GM19025 (cell line): Measurements from ENCODE around the gene OR1K1.
"Not testable (repeated sequence)": the region's sequence is repeated elsewhere in the genome, so short reads cannot be mapped to it uniquely, and the experiment has no call there.

ENCODE experiments used
- ATAC-seq: cut with Tn5 transposase; IDR thresholded peaks from one replicate; pipeline ENCODE4 v1.9.1; 2021; ENCODE audit warnings: mild to moderate bottlenecking, low read depth, moderate library complexity; ENCODE audit not compliant: unreplicated experiment

Gene OR1K1

GRCh38 chr9:122800066-122801060 lies at the start of gene OR1K1:
TSS of gene OR1K1 (plus strand) at chr9:122800123. CDS start at chr9:122800123, 0 bp downstream.
- ATAC-seq: no peak

- ATAC-seq: no peak
Measured at GRCh38 chr9:122754825-122755224, 45.1 kb upstream of the OR1K1 start.

- ATAC-seq: no peak
Measured at GRCh38 chr9:122767817-122768216, 32.1 kb upstream of the OR1K1 start.

- ATAC-seq: no peak
Measured at GRCh38 chr9:122777052-122777451, 22.9 kb upstream of the OR1K1 start.

GRCh38 chr9:122777935-122778627 lies 21.8 kb upstream of the OR1K1 start:
- no peak for ATAC-seq

GRCh38 chr9:122779181-122779580 lies 20.7 kb upstream of the OR1K1 start:
- ATAC-seq: no peak

- no peak for ATAC-seq
Measured at GRCh38 chr9:122780026-122780425, 19.9 kb upstream of the OR1K1 start.

GRCh38 chr9:122781671-122782070 lies 18.3 kb upstream of the OR1K1 start:
- no peak for ATAC-seq

GRCh38 chr9:122785269-122785668 lies 14.7 kb upstream of the OR1K1 start:
- no peak for ATAC-seq

- no peak for ATAC-seq
Measured at GRCh38 chr9:122786338-122786737, 13.6 kb upstream of the OR1K1 start.

GRCh38 chr9:122788831-122789230 lies 11.1 kb upstream of the OR1K1 start, which contains the start of gene OR5C1:
TSS of gene OR5C1 (plus strand) at chr9:122788933. CDS start at chr9:122788933, 0 bp downstream.
- no peak for ATAC-seq

- ATAC-seq: no peak
Measured at GRCh38 chr9:122789256-122790046, 10.5 kb upstream of the OR1K1 start.

- ATAC-seq: no peak
Measured at GRCh38 chr9:122791872-122792669, 7.9 kb upstream of the OR1K1 start.

- no peak for ATAC-seq
Measured at GRCh38 chr9:122797316-122798063, 2.4 kb upstream of the OR1K1 start.

- ATAC-seq: no peak
Measured at GRCh38 chr9:122806661-122807060, 6.7 kb downstream of the OR1K1 start.

- no peak for ATAC-seq
Measured at GRCh38 chr9:122807271-122807900, 7.5 kb downstream of the OR1K1 start.

GRCh38 chr9:122808141-122808540 lies 8.2 kb downstream of the OR1K1 start:
- no peak for ATAC-seq

GRCh38 chr9:122809261-122809660 lies 9.3 kb downstream of the OR1K1 start:
- not testable (repeated sequence) for ATAC-seq
